ENCODE data around the gene SSBP3. TPM values are rescaled to one million over a fixed set of nuclear protein-coding genes. Genes with fewer than 3 reads are reported as not detected.

The SSBP3 gene
- total RNA-seq, 1 experiment from 2014 or later, result 37.5 TPM

GRCh38 chr1:54287176-54287650 is 119.0 kb downstream of the SSBP3 start:
- no peaks in the 10 kb centered on the region for H3K27me3 ChIP-seq (ENCODE audit: insufficient read depth, low read length)
- H4K20me1 ChIP-seq (ENCODE audit: insufficient read depth), result no peaks in the 10 kb centered on the region
- H3K4me2 ChIP-seq (ENCODE audit: low read length), result no peak overlapping the region; the same call in 1 of the 2 replicates
- no peak overlapping the region for H2AFZ ChIP-seq (ENCODE audit: low read depth, low read length, poor library complexity, severe bottlenecking)
- H3K9me3 ChIP-seq (ENCODE audit: control insufficient read depth in 1 of 2, insufficient read depth in 1 of 2, low read depth in 1 of 2, low read length in 2 of 2), result no peaks in the 10 kb centered on the region
- H3K9me2 ChIP-seq (ENCODE audit: insufficient read depth), result no peaks in the 10 kb centered on the region
- DNase-seq (ENCODE audit: low read depth, low spot score) (no peak), ATAC-seq (peak; percentile 54)
- H3K9ac ChIP-seq (ENCODE audit: low read length), result no peak overlapping the region
- no peak overlapping the region for H3K4me3 ChIP-seq (replicated peaks in 1 of 2; ENCODE audit: low read depth in 1 of 2, low read length in 2 of 2)
- no peak for TF ChIP-seq ATF3 (IDR thresholded peaks at IDR 0.05)
- no peak for TF ChIP-seq CEBPB (IDR thresholded peaks at IDR 0.05; ENCODE audit: low read depth)
- no peak for TF ChIP-seq YY1 (IDR thresholded peaks at IDR 0.05; ENCODE audit: extremely low read depth, insufficient replicate concordance, low read depth, low read length)
- TF ChIP-seq SP1 (IDR thresholded peaks at IDR 0.05; ENCODE audit: low read depth), result no peak
- TF ChIP-seq CTCF (IDR thresholded peaks at IDR 0.05 in 2 of 3, conservative IDR thresholded peaks at IDR 0.05 in 1 of 3; ENCODE audit: borderline replicate concordance in 1 of 3, insufficient read depth in 1 of 3, low read depth in 2 of 3, low read length in 2 of 3), result no peak
- no peak for TF ChIP-seq ZFX (IDR thresholded peaks at IDR 0.05)
- intact Hi-C loops (cut with micrococcal nuclease), result no loop called here
- H3K36me3 ChIP-seq (ENCODE audit: control insufficient read depth in 1 of 2, insufficient read depth in 2 of 2, low read length in 2 of 2), result no peaks in the 10 kb centered on the region
- H3K4me1 ChIP-seq (ENCODE audit: control insufficient read depth in 1 of 2, insufficient read depth in 2 of 2, low read length in 2 of 2), result peaks cover 8 to 17% of the 10 kb centered on the region in 2 experiments
- no peak overlapping the region for H3K27ac ChIP-seq (ENCODE audit: low read depth, low read length)
- no TSS peak for BruUV-seq (replicated peaks)
- POLR2A ChIA-PET, result no interaction called here
- RAD21 ChIA-PET (ENCODE audit: low non-redundant PET in 1 of 2, low total read pairs in 2 of 2, uncharacterized antibody in 2 of 2, unreplicated experiment in 2 of 2), result no interaction called here
- CTCF ChIA-PET, result no interaction called here
- no peaks in the 10 kb centered on the region for H3K79me2 ChIP-seq (ENCODE audit: insufficient read depth, low read length)

- ChIA-PET CTCF (no interaction called here), POLR2A (no interaction called here), RAD21 (ENCODE audit: low non-redundant PET in 1 of 2, low total read pairs in 2 of 2, uncharacterized antibody in 2 of 2, unreplicated experiment in 2 of 2) (no interaction called here)
- Histone ChIP-seq H3K9ac (ENCODE audit: low read length) (no peak overlapping the region), H3K9me3 (ENCODE audit: control insufficient read depth in 1 of 2, insufficient read depth in 1 of 2, low read depth in 1 of 2, low read length in 2 of 2) (no peaks in the 10 kb centered on the region), H3K36me3 (ENCODE audit: control insufficient read depth in 1 of 2, insufficient read depth in 2 of 2, low read length in 2 of 2) (no peaks in the 10 kb centered on the region), H3K4me1 (ENCODE audit: control insufficient read depth in 1 of 2, insufficient read depth in 2 of 2, low read length in 2 of 2) (peaks cover 8 to 18% of the 10 kb centered on the region in 2 experiments), H3K27me3 (ENCODE audit: insufficient read depth, low read length) (no peaks in the 10 kb centered on the region), H3K9me2 (ENCODE audit: insufficient read depth) (no peaks in the 10 kb centered on the region), H2AFZ (ENCODE audit: low read depth, low read length, poor library complexity, severe bottlenecking) (no peak overlapping the region), H3K27ac (ENCODE audit: low read depth, low read length) (no peak overlapping the region), H4K20me1 (ENCODE audit: insufficient read depth) (no peaks in the 10 kb centered on the region), H3K4me2 (ENCODE audit: low read length) (no peak overlapping the region), H3K4me3 (replicated peaks in 1 of 2; ENCODE audit: low read depth in 1 of 2, low read length in 2 of 2) (no peak overlapping the region), H3K79me2 (ENCODE audit: insufficient read depth, low read length) (no peaks in the 10 kb centered on the region)
- ATAC-seq (no peak), DNase-seq (ENCODE audit: low read depth, low spot score) (no peak)
- intact Hi-C loops (cut with micrococcal nuclease), result no loop called here
- BruUV-seq (replicated peaks), result no TSS peak
- TF ChIP-seq MAX (IDR thresholded peaks at IDR 0.05) (no peak), EGR1 (IDR thresholded peaks at IDR 0.05; ENCODE audit: low read depth) (no peak), ATF3 (IDR thresholded peaks at IDR 0.05) (no peak), JUND (IDR thresholded peaks at IDR 0.05) (no peak), SIN3A (IDR thresholded peaks at IDR 0.05; ENCODE audit: low read depth) (no peak), EZH2 (IDR thresholded peaks at IDR 0.05) (no peak), CTCF (IDR thresholded peaks at IDR 0.05 in 2 of 3, conservative IDR thresholded peaks at IDR 0.05 in 1 of 3; ENCODE audit: borderline replicate concordance in 1 of 3, insufficient read depth in 1 of 3, low read depth in 2 of 3, low read length in 2 of 3) (no peak), EZH2phosphoT487 (IDR thresholded peaks at IDR 0.05; ENCODE audit: borderline replicate concordance) (no peak), POLR2AphosphoS5 (IDR thresholded peaks at IDR 0.05; ENCODE audit: low read depth, low read length) (no peak), SP1 (IDR thresholded peaks at IDR 0.05; ENCODE audit: low read depth) (no peak)
Observed at GRCh38 chr1:54285815-54286345, 120.3 kb downstream of the SSBP3 start.
